Subcutaneous adipose tissue (tissue), 4 donors: ENCODE data around the gene IGFBP6. TPM values are rescaled to one million over a fixed set of nuclear protein-coding genes. Genes with fewer than 3 reads are reported as not detected.

Experiments used
- CTCF ChIP-seq: fragments of 450-650 bp; IDR thresholded peaks from one replicate; pipeline ENCODE4 v1.5.1; 2016; ENCODE audit warnings: low read depth, mild to moderate bottlenecking, control low read depth, antibody characterized with exemption, moderate library complexity
- total RNA-seq, 4 donors: library from RNA; depleted of rRNA; stranded (reverse); fragments of >200 nt; gene quantifications; one replicate each; pipeline ENCODE4 v1.1.0, GENCODE V29; 2016

Gene IGFBP6
- total RNA-seq, 4 donors from 2014 or later: 224 to 1,933 (median 278) TPM

- TF ChIP-seq CTCF: no peak
Observed at GRCh38 chr12:53061404-53062010, 36.0 kb upstream of the IGFBP6 start.

GRCh38 chr12:53062011-53062961, 35.2 kb upstream of the IGFBP6 start:
- TF ChIP-seq CTCF: no peak

- TF ChIP-seq CTCF: no peak
Observed at GRCh38 chr12:53062977-53063707, 34.3 kb upstream of the IGFBP6 start.

- no peak for TF ChIP-seq CTCF
Observed at GRCh38 chr12:53063708-53064612, 33.5 kb upstream of the IGFBP6 start.

GRCh38 chr12:53064613-53065436, 32.6 kb upstream of the IGFBP6 start:
- TF ChIP-seq CTCF: no peak

- no peak for TF ChIP-seq CTCF
Observed at GRCh38 chr12:53065470-53065869, 32.0 kb upstream of the IGFBP6 start.
